Endothelial cell of umbilical vein (primary cell): ENCODE results near the gene SUCNR1. TPM values are rescaled to one million over a fixed set of nuclear protein-coding genes. Genes with fewer than 3 reads are reported as not detected.

ENCODE experiments used
- BruUV-seq: library from RNA; stranded (reverse); fragments of 400-500 nt; replicated peaks from 2 replicates; lab custom pipeline; 2021; lab: Mats Ljungman, UMichigan
- CTCF ChIA-PET: fragments of 300-600, 350-600 bp; sonication (Branson Sonifier 250); formaldehyde crosslinking; loops from one replicate; lab custom pipeline; 2021; ENCODE audit warnings: antibody characterized with exemption, inconsistent platforms; lab: Charles Lee
- POLR2A ChIA-PET: fragments of 300-600, 350-600 bp; sonication (Branson Sonifier 250); formaldehyde crosslinking; loops from one replicate; lab custom pipeline; 2021; ENCODE audit warnings: antibody characterized with exemption, inconsistent platforms; lab: Charles Lee
- DNase-seq: peaks from one replicate; pipeline ENCODE4 v3.0.0-alpha.2; 2011; ENCODE audit warnings: low read depth, low spot score
- FAIRE-seq: peaks from 2 replicates; lab custom pipeline; 2011; peaks lifted over from hg19 to GRCh38; lab: Jason Lieb, UNC
- H2AFZ ChIP-seq: 2 replicates; pipeline ENCODE4 v1.6.0; 2012; ENCODE audit warnings: low read depth, low read length, control low read depth, inconsistent platforms
- H3K27ac ChIP-seq: 2 replicates; pipeline ENCODE4 v1.5.1; 2011; ENCODE audit warnings: low read depth, mild to moderate bottlenecking, control low read depth, low read length, moderate library complexity; ENCODE audit not compliant: insufficient read depth
- H3K27me3 ChIP-seq, 2 experiments: 2 replicates each; pipeline versions ENCODE4 v1.6.0 to v1.6.1; 2011; ENCODE audit warnings: low read length in 2 of 2, mixed read lengths in 1 of 2; ENCODE audit not compliant: control insufficient read depth in 2 of 2, insufficient read depth in 2 of 2
- H3K36me3 ChIP-seq, 2 experiments: 2 replicates in 1 of 2; 3 replicates in 1 of 2; pipeline ENCODE4 v1.5.1; 2011; ENCODE audit warnings: low read length in 2 of 2, mild to moderate bottlenecking in 1 of 2, moderate library complexity in 1 of 2; ENCODE audit not compliant: control insufficient read depth in 2 of 2, insufficient read depth in 2 of 2; ENCODE audit errors: extremely low read depth in 1 of 2
- H3K4me1 ChIP-seq: 3 replicates; pipeline ENCODE4 v1.5.1; 2011; ENCODE audit warnings: mild to moderate bottlenecking, low read length; ENCODE audit not compliant: control insufficient read depth, insufficient read depth; ENCODE audit errors: extremely low read depth
- H3K4me2 ChIP-seq: 2 replicates; pipeline ENCODE4 v1.6.1; 2011; ENCODE audit warnings: low read length, control low read depth, mixed read lengths; ENCODE audit not compliant: insufficient read depth
- H3K4me3 ChIP-seq, 3 experiments: fragments of 200-600 bp in 1 of 3; sonication (generic), shearing (Covaris generic) in 1 of 3; replicated peaks in 1 of 3; 2 replicates each; pipeline ENCODE4 v1.5.1; 2011 to 2016; ENCODE audit warnings: control low read depth in 3 of 3, low read length in 3 of 3, mild to moderate bottlenecking in 2 of 3, inconsistent platforms in 1 of 3, low read depth in 1 of 3, moderate library complexity in 1 of 3; ENCODE audit not compliant: insufficient read depth in 1 of 3
- H3K79me2 ChIP-seq: 2 replicates; pipeline ENCODE4 v1.6.0; 2012; ENCODE audit warnings: low read length, inconsistent platforms; ENCODE audit not compliant: control insufficient read depth, insufficient read depth
- H3K9ac ChIP-seq: replicated peaks from 2 replicates; pipeline ENCODE3; 2011; ENCODE audit warnings: low read length, control low read depth; ENCODE audit not compliant: insufficient read depth; ENCODE audit errors: extremely low read depth
- H3K9me1 ChIP-seq: replicated peaks from 3 replicates; pipeline ENCODE4 v1.6.0; 2011; ENCODE audit warnings: mild to moderate bottlenecking, low read length; ENCODE audit not compliant: control insufficient read depth, insufficient read depth; ENCODE audit errors: extremely low read depth
- H3K9me3 ChIP-seq: replicated peaks from 2 replicates; pipeline ENCODE4 v1.5.1; 2012; ENCODE audit warnings: low read length, inconsistent platforms; ENCODE audit not compliant: control insufficient read depth, insufficient read depth
- H4K20me1 ChIP-seq: replicated peaks from 2 replicates; pipeline ENCODE3; 2011; ENCODE audit warnings: mild to moderate bottlenecking, low read length; ENCODE audit not compliant: control insufficient read depth, insufficient read depth; ENCODE audit errors: extremely low read depth
- CTCF ChIP-seq, 2 donors: IDR thresholded peaks; 1 replicate in 1 of 2; 2 replicates in 1 of 2; pipeline ENCODE4 v1.5.1; 2011; ENCODE audit warnings: low read length in 2 of 2, mild to moderate bottlenecking in 2 of 2, moderate library complexity in 2 of 2, control low read depth in 1 of 2, inconsistent platforms in 1 of 2, low read depth in 1 of 2; ENCODE audit not compliant: insufficient read depth in 1 of 2; ENCODE audit errors: extremely low read depth in 1 of 2
- FOS ChIP-seq: IDR thresholded peaks from 2 replicates; pipeline ENCODE4 v1.6.1; 2011; ENCODE audit warnings: mild to moderate bottlenecking, low read length, moderate library complexity, borderline replicate concordance; ENCODE audit not compliant: insufficient read depth
- JUN ChIP-seq: IDR thresholded peaks from 2 replicates; pipeline ENCODE4 v1.6.1; 2011; ENCODE audit warnings: borderline replicate concordance, low read depth; ENCODE audit not compliant: insufficient read length, insufficient read depth
- POLR2A ChIP-seq: IDR thresholded peaks from 2 replicates; pipeline ENCODE4 v1.6.1; 2012; ENCODE audit warnings: low read depth, mild to moderate bottlenecking, control low read depth, low read length
- POLR2AphosphoS5 ChIP-seq: IDR thresholded peaks from 2 replicates; pipeline ENCODE4 v1.6.1; 2012; ENCODE audit warnings: low read depth, mild to moderate bottlenecking, control low read depth, low read length, moderate library complexity; ENCODE audit not compliant: insufficient read depth
- dilution Hi-C: fragments of 300-500 bp; cut with MboI; formaldehyde crosslinking; loops from one replicate; pipeline ENCODE4 v1.15.0; 2019; ENCODE audit warnings: low sequenced_read_pairs; ENCODE audit not compliant: extremely low pct_ligation_motif_present
- intact Hi-C: fragments of 100-400 bp; cut with micrococcal nuclease; formaldehyde crosslinking; loops from one replicate; pipeline ENCODE4 v1.10.0; 2022
- polyA plus RNA-seq, 4 experiments: library from polyadenylated mRNA; depleted of rRNA in 3 of 4; stranded (reverse) in 3 of 4; unstranded in 1 of 4; fragments of >200 nt; gene quantifications; 2 replicates each; pipeline versions ENCODE4 v1.2.1 to v1.2.3, GENCODE V29; 2011 to 2012; ENCODE audit warnings: missing spikeins in 1 of 4
- total RNA-seq: library from RNA; stranded (reverse); gene quantifications from 2 replicates; pipeline ENCODE4 v1.2.3, GENCODE V29; 2021

The SUCNR1 gene
- total and polyA plus RNA-seq, 2 donors (not counting 3 experiments of a cell fraction or from before 2014, with no cell fraction given) = not detected

GRCh38 chr3:151837057-151837456, 36.4 kb upstream of the SUCNR1 start:
- H3K4me3 ChIP-seq = no peak overlapping the region
- no peaks in the 10 kb centered on the region for H3K36me3 ChIP-seq
- FAIRE-seq = no peak
- H4K20me1 ChIP-seq = no peaks in the 10 kb centered on the region
- peak overlapping the region; percentile 23 for H2AFZ ChIP-seq
- H3K27ac ChIP-seq = no peak overlapping the region
- H3K79me2 ChIP-seq = no peaks in the 10 kb centered on the region
- no TSS peak for BruUV-seq
- no peaks in the 10 kb centered on the region for H3K9me1 ChIP-seq
- peaks cover 20% of the 10 kb centered on the region for H3K4me1 ChIP-seq
- CTCF ChIA-PET = interaction anchor here (1.1 to 4.0 kb wide), 11 partner anchors 21 to 688 kb away, joined by 3 to 171 read pairs (median 5); no protein-coding TSS in a partner anchor
- H3K4me2 ChIP-seq = no peak overlapping the region
- no peaks in the 10 kb centered on the region for H3K9me3 ChIP-seq
- DNase-seq = peak; percentile 45
- intact Hi-C loops = loop anchor here (5.0 kb wide), 1 partner anchor 555 kb away; no protein-coding TSS in a partner anchor
- TF ChIP-seq JUN (peak; percentile 31), FOS (peak; percentile 39), POLR2AphosphoS5 (no peak)
- no peak overlapping the region for H3K9ac ChIP-seq
- dilution Hi-C loops = no loop called here
- POLR2A ChIA-PET = no interaction called here
- no peaks in the 10 kb centered on the region for H3K27me3 ChIP-seq

DNA sequence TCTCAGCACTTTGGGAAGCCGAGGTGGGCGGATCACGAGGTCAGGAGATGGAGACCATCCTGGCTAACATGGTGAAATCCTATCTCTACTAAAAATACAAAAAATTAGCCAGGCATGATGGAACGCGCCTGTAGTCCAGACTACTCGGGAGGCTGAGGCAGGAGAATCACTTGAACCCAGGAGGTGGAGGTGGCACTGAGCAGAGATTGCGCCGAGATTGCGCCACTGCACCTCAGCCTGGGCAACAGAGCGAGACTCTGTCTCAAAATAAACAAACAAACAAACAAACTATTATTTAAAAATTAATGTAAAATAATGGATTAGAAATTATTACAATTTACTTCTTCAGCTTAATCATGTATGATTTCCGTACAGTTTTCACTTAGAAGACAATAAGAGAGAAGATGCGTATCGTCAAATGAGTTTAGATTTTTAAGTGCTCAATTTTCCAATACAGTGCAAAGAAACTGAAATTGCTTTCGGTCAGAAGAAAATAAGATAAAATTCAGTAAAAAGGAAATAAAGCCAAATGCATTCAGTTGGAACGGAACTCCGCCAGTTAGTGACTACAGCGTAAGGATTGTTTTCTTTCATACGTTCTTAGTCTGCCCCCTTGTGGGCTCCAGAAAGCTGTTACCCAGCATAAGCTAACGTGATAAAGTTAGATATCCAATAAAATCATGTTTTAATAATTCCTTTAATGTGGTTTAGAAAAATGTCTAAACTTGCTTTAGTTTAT, 34.7 kb upstream of the SUCNR1 start:
- no peak overlapping the region for H3K4me3 ChIP-seq
- peaks cover 21% of the 10 kb centered on the region for H3K4me1 ChIP-seq
- no peak overlapping the region for H3K27ac ChIP-seq
- ChIA-PET CTCF (interaction anchor here (0.5 to 4.0 kb wide), 61 partner anchors 11 to 735 kb away, joined by 3 to 171 read pairs (median 4); partner anchors contain the start of gene IGSF10), POLR2A (interaction anchor here (0.9 kb wide), 1 partner anchor 399 kb away, joined by 3 read pairs; no protein-coding TSS in a partner anchor)
- peak overlapping the region; percentile 48 for H3K4me2 ChIP-seq
- H3K9ac ChIP-seq = peak overlapping the region; percentile 23
- no peaks in the 10 kb centered on the region for H3K36me3 ChIP-seq
- H2AFZ ChIP-seq = no peak overlapping the region
- FAIRE-seq = peak; percentile 37
- no peaks in the 10 kb centered on the region for H3K9me3 ChIP-seq
- BruUV-seq = no TSS peak
- dilution Hi-C loops (no loop called here), intact Hi-C loops (loop anchor here (1.0 to 5.0 kb wide), 9 partner anchors 26 to 611 kb away; no protein-coding TSS in a partner anchor)
- DNase-seq = peak; percentile 74
- H3K9me1 ChIP-seq = no peaks in the 10 kb centered on the region
- no peak for TF ChIP-seq POLR2A
- peak; percentile 62 to 65 for TF ChIP-seq CTCF (IDR thresholded peaks at IDR 0.05; ENCODE audit: extremely low read depth in 1 of 2, insufficient read depth in 1 of 2, low read depth in 1 of 2, low read length in 2 of 2)
- no peaks in the 10 kb centered on the region for H3K27me3 ChIP-seq
- H3K79me2 ChIP-seq = no peaks in the 10 kb centered on the region
- H4K20me1 ChIP-seq = no peaks in the 10 kb centered on the region
